ENCODE data around the gene ATP13A2. TPM values are rescaled to one million over a fixed set of nuclear protein-coding genes. Genes with fewer than 3 reads are reported as not detected.

Gene ATP13A2
- total and polyA plus RNA-seq, 7 donors = 13.9 to 30.6 (median 22.6) TPM

- no peak for ATAC-seq
- H3K4me3 ChIP-seq = no peak overlapping the region
- H3K4me1 ChIP-seq = no peaks in the 10 kb centered on the region
- intact Hi-C loops (cut with DNase I) = no loop called here
- 94 to 96% (median 94%) methylated on average over 15 of the region's 15 CpGs for WGBS, 3 donors
- TF ChIP-seq CTCF (IDR thresholded peaks at IDR 0.05) = no peak
- DNase-seq = no peak
- H3K36me3 ChIP-seq (ENCODE audit: insufficient read depth in 1 of 2, low read depth in 1 of 2) = peaks cover 0 to 73% of the 10 kb centered on the region in 2 donors
- H3K9me3 ChIP-seq = no peaks in the 10 kb centered on the region
- H3K27me3 ChIP-seq (ENCODE audit: insufficient read depth in 3 of 3, low read length in 2 of 3) = no peaks in the 10 kb centered on the region
- no peak overlapping the region for H3K27ac ChIP-seq
These were observed 18.1 kb downstream of the ATP13A2 start for GRCh38 chr1:16993521-16994038.

DNA sequence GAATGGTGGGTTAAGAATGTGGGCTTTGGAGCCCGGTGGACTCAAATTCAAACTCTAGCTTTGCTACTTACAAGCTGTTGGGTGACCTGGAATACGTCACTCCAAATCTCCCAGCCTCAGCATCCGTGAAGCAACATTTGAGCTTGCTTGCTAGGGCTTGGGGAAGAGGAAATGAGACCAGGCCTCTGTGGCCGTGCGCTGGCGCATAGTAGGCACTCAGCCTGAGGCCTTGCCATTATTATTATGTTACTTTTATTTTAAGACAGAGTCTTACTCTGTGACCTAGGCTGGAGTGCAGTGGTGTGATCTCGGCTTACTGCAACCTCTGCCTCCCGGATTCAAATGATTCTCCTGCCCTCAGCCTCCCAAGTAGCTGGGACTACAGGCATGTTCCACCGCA, 19.1 kb downstream of the ATP13A2 start:
- Histone ChIP-seq H3K4me3 (no peak overlapping the region), H3K4me1 (no peaks in the 10 kb centered on the region), H3K27me3 (ENCODE audit: insufficient read depth in 3 of 3, low read length in 2 of 3) (no peaks in the 10 kb centered on the region), H3K9me3 (no peaks in the 10 kb centered on the region), H3K36me3 (ENCODE audit: insufficient read depth in 1 of 2, low read depth in 1 of 2) (peaks cover 0 to 75% of the 10 kb centered on the region in 2 donors), H3K27ac (no peak overlapping the region)
- WGBS, 3 donors = 94 to 97% (median 95%) methylated on average over 9 of the region's 9 CpGs
- TF ChIP-seq CTCF (IDR thresholded peaks at IDR 0.05) = no peak
- ATAC-seq (no peak), DNase-seq (no peak)
- intact Hi-C loops (cut with DNase I) = no loop called here

GRCh38 chr1:16992102-16992501, 19.6 kb downstream of the ATP13A2 start:
- peak in 1 of 4 donors; percentile 14 for ATAC-seq
- DNase-seq = no peak
- Histone ChIP-seq H3K4me3 (no peak overlapping the region), H3K27ac (no peak overlapping the region), H3K9me3 (no peaks in the 10 kb centered on the region), H3K27me3 (ENCODE audit: insufficient read depth in 3 of 3, low read length in 2 of 3) (no peaks in the 10 kb centered on the region), H3K4me1 (no peaks in the 10 kb centered on the region), H3K36me3 (ENCODE audit: insufficient read depth in 1 of 2, low read depth in 1 of 2) (peaks cover 0 to 80% of the 10 kb centered on the region in 2 donors)
- WGBS, 3 donors = 87 to 92% (median 90%) methylated on average over 12 of the region's 12 CpGs
- no peak for TF ChIP-seq CTCF (IDR thresholded peaks at IDR 0.05)
- intact Hi-C loops (cut with DNase I) = no loop called here

DNA sequence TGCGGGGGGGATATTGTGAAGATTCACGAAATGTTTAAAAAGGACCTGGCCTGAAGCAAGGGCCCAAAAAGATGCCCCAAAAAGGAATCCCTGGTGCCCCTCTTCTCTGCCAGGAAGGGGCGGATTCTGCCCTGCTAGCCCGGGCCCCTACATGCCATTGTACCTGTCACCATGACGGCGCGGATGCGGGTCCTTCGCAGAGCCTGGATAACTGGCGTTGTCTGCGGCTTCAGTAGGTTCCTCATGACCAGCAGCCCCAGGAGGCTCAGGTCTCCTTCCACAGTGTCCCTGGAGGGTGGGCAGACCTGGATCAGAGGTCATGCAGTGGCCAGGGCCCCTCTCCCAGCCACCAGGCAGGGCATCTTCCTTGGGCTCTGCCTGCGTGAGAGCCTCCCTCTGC, 20.2 kb downstream of the ATP13A2 start:
- Histone ChIP-seq H3K27me3 (ENCODE audit: insufficient read depth in 3 of 3, low read length in 2 of 3) (no peaks in the 10 kb centered on the region), H3K27ac (no peak overlapping the region), H3K4me1 (no peaks in the 10 kb centered on the region), H3K4me3 (no peak overlapping the region), H3K9me3 (no peaks in the 10 kb centered on the region), H3K36me3 (ENCODE audit: insufficient read depth in 1 of 2, low read depth in 1 of 2) (peaks cover 0 to 80% of the 10 kb centered on the region in 2 donors)
- intact Hi-C loops (cut with DNase I) = no loop called here
- 97 to 98% (median 98%) methylated on average over 12 of the region's 12 CpGs for WGBS, 3 donors
- ATAC-seq (no peak), DNase-seq (no peak)
- TF ChIP-seq CTCF (IDR thresholded peaks at IDR 0.05) = no peak

Measured in psoas muscle (tissue), 8 donors.